CD14-positive monocyte (primary cell): ENCODE data around the gene UACA. TPM values are rescaled to one million over a fixed set of nuclear protein-coding genes. Genes with fewer than 3 reads are reported as not detected.

Experiments
- DNase-seq, 3 donors: peaks; one replicate each; pipeline ENCODE4 v3.0.0-alpha.2; 2011 to 2022
- H2AFZ ChIP-seq: 2 replicates; pipeline ENCODE4 v1.6.0; 2012; ENCODE audit warnings: mild to moderate bottlenecking, low read depth, low read length, inconsistent platforms; ENCODE audit not compliant: insufficient read depth, poor library complexity, severe bottlenecking
- H3K27ac ChIP-seq, 2 donors: 1 replicate in 1 of 2; 2 replicates in 1 of 2; pipeline ENCODE4 v1.5.1; 2012 to 2013; ENCODE audit warnings: low read length in 2 of 2, control low read depth in 1 of 2, inconsistent platforms in 1 of 2, low read depth in 1 of 2, mild to moderate bottlenecking in 1 of 2
- H3K27me3 ChIP-seq, 2 donors: one replicate each; pipeline versions ENCODE4 v1.6.0 to v1.6.1; 2011 to 2013; ENCODE audit warnings: low read length in 2 of 2; ENCODE audit not compliant: control insufficient read depth in 2 of 2, insufficient read depth in 2 of 2
- H3K36me3 ChIP-seq, 2 donors: replicated peaks in 1 of 2; 1 replicate in 1 of 2; 2 replicates in 1 of 2; pipeline versions ENCODE4 v1.5.1 to v1.6.1; 2012 to 2013; ENCODE audit warnings: low read length in 2 of 2, control low read depth in 1 of 2, inconsistent platforms in 1 of 2, mild to moderate bottlenecking in 1 of 2; ENCODE audit not compliant: insufficient read depth in 2 of 2, control insufficient read depth in 1 of 2
- H3K4me1 ChIP-seq, 2 donors: 1 replicate in 1 of 2; 2 replicates in 1 of 2; pipeline versions ENCODE4 v1.5.1 to v1.6.1; 2012 to 2013; ENCODE audit warnings: low read length in 2 of 2, control low read depth in 1 of 2, inconsistent platforms in 1 of 2, mild to moderate bottlenecking in 1 of 2, moderate library complexity in 1 of 2; ENCODE audit not compliant: insufficient read depth in 2 of 2, control insufficient read depth in 1 of 2
- H3K4me2 ChIP-seq: replicated peaks from 2 replicates; pipeline ENCODE3; 2012; ENCODE audit warnings: low read length, moderate library complexity, mild to moderate bottlenecking; ENCODE audit not compliant: poor library complexity, severe bottlenecking; ENCODE audit errors: extremely low read depth
- H3K4me3 ChIP-seq, 3 experiments: fragments of 200-600 bp in 1 of 3; sonication (generic) in 1 of 3; replicated peaks in 1 of 3; 1 replicate in 2 of 3; 2 replicates in 1 of 3; pipeline ENCODE4 v1.5.1; 2011 to 2013; ENCODE audit warnings: low read length in 3 of 3, mild to moderate bottlenecking in 3 of 3, control low read depth in 2 of 3, low read depth in 2 of 3, inconsistent platforms in 1 of 3, moderate library complexity in 1 of 3
- H3K79me2 ChIP-seq: 2 replicates; pipeline ENCODE4 v1.6.0; 2012; ENCODE audit warnings: mild to moderate bottlenecking, control low read depth, inconsistent platforms, low read length, moderate library complexity; ENCODE audit not compliant: insufficient read depth
- H3K9ac ChIP-seq: 2 replicates; pipeline ENCODE4 v1.6.0; 2017; ENCODE audit warnings: low read length, mild to moderate bottlenecking; ENCODE audit not compliant: insufficient read depth, poor library complexity, severe bottlenecking
- H3K9me3 ChIP-seq, 2 donors: replicated peaks in 1 of 2; 1 replicate in 1 of 2; 2 replicates in 1 of 2; pipeline versions ENCODE4 v1.5.1 to v1.6.1; 2012 to 2013; ENCODE audit warnings: low read length in 2 of 2, control low read depth in 1 of 2; ENCODE audit not compliant: control insufficient read depth in 1 of 2, insufficient read depth in 1 of 2
- H4K20me1 ChIP-seq: 2 replicates; pipeline ENCODE4 v1.6.0; 2012; ENCODE audit warnings: mild to moderate bottlenecking, low read length, control low read depth, moderate library complexity; ENCODE audit not compliant: insufficient read depth
- H3K27ac Mint-ChIP-seq, 7 donors: one replicate each; pipeline ENCODE4 v1.8.0; 2020; ENCODE audit warnings: mild to moderate bottlenecking in 7 of 7, mixed read lengths in 7 of 7, moderate library complexity in 6 of 7, inconsistent platforms in 2 of 7
- H3K27me3 Mint-ChIP-seq, 3 donors: one replicate each; pipeline ENCODE4 v1.8.0; 2021 to 2022; ENCODE audit warnings: low read depth in 3 of 3, mild to moderate bottlenecking in 3 of 3, mixed read lengths in 3 of 3, moderate library complexity in 3 of 3, inconsistent platforms in 1 of 3
- H3K36me3 Mint-ChIP-seq, 2 donors: one replicate each; pipeline ENCODE4 v1.8.0; 2020; ENCODE audit warnings: mixed read lengths in 2 of 2, inconsistent platforms in 1 of 2, mild to moderate bottlenecking in 1 of 2
- H3K4me1 Mint-ChIP-seq: one replicate; pipeline ENCODE4 v1.8.0; 2020; ENCODE audit warnings: mild to moderate bottlenecking, mixed read lengths
- H3K4me3 Mint-ChIP-seq, 2 donors: one replicate each; pipeline ENCODE4 v1.8.0; 2020; ENCODE audit warnings: mild to moderate bottlenecking in 2 of 2, mixed read lengths in 2 of 2, moderate library complexity in 1 of 2
- H3K9me3 Mint-ChIP-seq, 7 donors: one replicate each; pipeline ENCODE4 v1.8.0; 2020 to 2022; ENCODE audit warnings: mixed read lengths in 7 of 7, mild to moderate bottlenecking in 6 of 7, moderate library complexity in 6 of 7, inconsistent platforms in 2 of 7
- CTCF ChIP-seq: fragments of 200-600 bp; IDR thresholded peaks from one replicate; pipeline ENCODE4 v1.8.0; 2022; ENCODE audit warnings: antibody characterized with exemption, mild to moderate bottlenecking
- WGBS: methylation state at CpG from one replicate; pipeline ENCODE4 v1.1.5; 2013; ENCODE audit warnings: missing lambda C conversion rate; ENCODE audit not compliant: insufficient coverage; 5-methylcytosine and 5-hydroxymethylcytosine counted together
- intact Hi-C, 2 donors: fragments of 100-400 bp; cut with micrococcal nuclease; formaldehyde crosslinking; loops; one replicate each; pipeline versions ENCODE4 v1.15.0 to v1.15.1; 2023
- polyA plus RNA-seq, 3 donors: library from polyadenylated mRNA; depleted of rRNA in 1 of 3; unstranded in 2 of 3; stranded (reverse) in 1 of 3; fragments of 300-500 nt in 2 of 3; fragments of >200 nt in 1 of 3; fragmentation: Illumina TruSeq in 2 of 3; gene quantifications; 1 replicate in 2 of 3; 2 replicates in 1 of 3; pipeline ENCODE4 v1.2.3, GENCODE V29; 2012 to 2021

The UACA gene
- polyA plus RNA-seq, 3 donors = 1.7 to 3.1 (median 2.4) TPM

GRCh38 chr15:70765504-70766281, 2.3 kb upstream of the UACA start:
- Mint-ChIP-seq H3K9me3 (peaks cover 0 to 6% (median 2%) of the 10 kb centered on the region in 7 donors), H3K4me3 (peak overlapping the region in 1 of 2 donors; percentile 70), H3K4me1 (peaks cover 29% of the 10 kb centered on the region), H3K27ac (no peak overlapping the region), H3K36me3 (peaks cover 0 to 3% of the 10 kb centered on the region in 2 donors), H3K27me3 (peaks cover 28 to 41% (median 33%) of the 10 kb centered on the region in 3 donors)
- no peak overlapping the region for H2AFZ ChIP-seq
- no peaks in the 10 kb centered on the region for H4K20me1 ChIP-seq
- no peak overlapping the region for H3K27ac ChIP-seq
- peaks cover 26 to 42% of the 10 kb centered on the region in 2 donors for H3K27me3 ChIP-seq
- no peaks in the 10 kb centered on the region for H3K36me3 ChIP-seq
- DNase-seq = no peak
- H3K4me3 ChIP-seq = no peak overlapping the region
- H3K4me2 ChIP-seq = no peak overlapping the region
- H3K79me2 ChIP-seq = no peaks in the 10 kb centered on the region
- H3K4me1 ChIP-seq = peaks cover 31 to 38% of the 10 kb centered on the region in 2 donors
- H3K9me3 ChIP-seq = no peaks in the 10 kb centered on the region
- TF ChIP-seq CTCF = no peak
- intact Hi-C loops = loop anchor here in 1 of 2 donors (10.0 kb wide), 1 partner anchor 1951 kb away; no protein-coding TSS in a partner anchor
- no peak overlapping the region for H3K9ac ChIP-seq

DNA sequence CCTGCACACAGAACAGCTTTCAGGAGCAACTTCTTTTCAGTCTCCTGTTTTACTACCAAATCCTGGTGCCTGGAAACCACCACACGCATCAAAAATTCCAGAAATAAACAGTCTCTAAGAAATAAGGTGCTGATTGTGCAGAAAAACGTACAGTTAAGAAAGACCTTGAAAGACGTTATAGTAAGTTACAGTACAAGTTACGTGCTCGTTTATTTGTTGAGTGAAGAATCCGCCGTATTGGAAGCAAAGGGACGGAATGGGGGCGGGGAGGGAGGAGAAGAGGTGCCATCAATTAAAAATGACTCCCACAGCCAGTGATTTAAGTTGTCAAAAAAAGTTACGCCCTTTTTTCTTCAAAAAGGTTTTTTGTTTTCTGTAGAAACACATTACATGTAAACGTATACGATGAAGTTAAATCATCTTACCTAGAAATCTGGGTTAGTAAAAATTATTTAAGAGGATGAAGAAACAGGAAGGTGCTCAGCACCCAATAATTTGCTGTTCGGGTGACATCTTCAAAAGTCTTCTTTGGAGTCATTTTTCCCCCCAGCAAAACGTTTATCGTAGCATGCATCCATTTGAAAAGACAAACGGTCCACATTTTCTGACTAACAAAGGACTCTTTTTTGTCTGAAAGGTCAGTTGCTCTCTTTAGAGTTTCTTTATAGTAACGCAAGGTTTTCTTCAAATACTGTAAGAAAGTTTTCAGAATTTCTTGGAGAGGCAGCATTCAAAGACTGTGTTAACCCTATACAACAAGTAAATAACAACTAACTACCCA, 782 bp upstream of the UACA start:
- H3K27ac ChIP-seq = no peak overlapping the region
- H3K4me3 ChIP-seq = peak overlapping the region; percentile 55 to 84 (median 76)
- peaks cover 31 to 44% (median 38%) of the 10 kb centered on the region in 3 donors for H3K27me3 Mint-ChIP-seq

More for the DNA sequence above, 782 bp upstream of the UACA start:
- H2AFZ ChIP-seq = peak overlapping the region; percentile 97
- no peak for DNase-seq
- H3K27ac Mint-ChIP-seq = peak overlapping the region in 3 of 7 donors; percentile 5 to 72 (median 41)
- H3K79me2 ChIP-seq = no peaks in the 10 kb centered on the region
- TF ChIP-seq CTCF = no peak
- no peaks in the 10 kb centered on the region for H4K20me1 ChIP-seq
- H3K36me3 ChIP-seq = no peaks in the 10 kb centered on the region
- H3K4me1 ChIP-seq = peaks cover 31 to 38% of the 10 kb centered on the region in 2 donors
- H3K36me3 Mint-ChIP-seq = peaks cover 0 to 3% of the 10 kb centered on the region in 2 donors
- WGBS = 14% methylated on average over 8 of the region's 17 CpGs
- H3K4me1 Mint-ChIP-seq = peaks cover 29% of the 10 kb centered on the region
- H3K4me3 Mint-ChIP-seq = peak overlapping the region; percentile 89 to 98
- peak overlapping the region; percentile 89 for H3K4me2 ChIP-seq
- no peak overlapping the region for H3K9ac ChIP-seq
- peaks cover 26 to 44% of the 10 kb centered on the region in 2 donors for H3K27me3 ChIP-seq
- peaks cover 0 to 6% (median 2%) of the 10 kb centered on the region in 7 donors for H3K9me3 Mint-ChIP-seq
- intact Hi-C loops = loop anchor here in 1 of 2 donors (10.0 kb wide), 1 partner anchor 1949 kb away; no protein-coding TSS in a partner anchor
- no peaks in the 10 kb centered on the region for H3K9me3 ChIP-seq
